ENCODE data around the gene DDX20.

DDX20 gene

GRCh38 chr1:111747947-111748346, 7.8 kb upstream of the DDX20 start:
- DNase-seq (ENCODE audit: low read depth, low spot score) = no peak

DNA sequence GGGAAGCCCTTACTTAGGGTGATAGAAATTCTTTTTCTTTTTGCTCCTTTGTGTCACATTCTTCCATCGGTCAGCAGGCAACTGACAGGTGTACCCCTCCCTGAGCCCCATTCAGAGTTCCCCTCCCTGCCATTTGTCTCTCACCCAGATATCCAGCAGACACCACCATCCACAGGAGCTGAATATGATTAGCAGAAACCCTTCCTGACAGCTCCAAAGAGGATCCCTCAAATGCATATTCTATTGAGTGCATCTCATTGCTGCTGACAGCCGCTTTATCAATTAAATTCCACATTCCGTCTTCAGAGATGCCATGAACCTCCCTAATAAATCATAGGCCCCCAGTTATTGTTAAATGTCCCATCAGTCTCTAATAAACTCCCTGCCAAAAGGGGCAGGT, 6.1 kb upstream of the DDX20 start:
- no peak for DNase-seq (ENCODE audit: low read depth, low spot score)

DNA sequence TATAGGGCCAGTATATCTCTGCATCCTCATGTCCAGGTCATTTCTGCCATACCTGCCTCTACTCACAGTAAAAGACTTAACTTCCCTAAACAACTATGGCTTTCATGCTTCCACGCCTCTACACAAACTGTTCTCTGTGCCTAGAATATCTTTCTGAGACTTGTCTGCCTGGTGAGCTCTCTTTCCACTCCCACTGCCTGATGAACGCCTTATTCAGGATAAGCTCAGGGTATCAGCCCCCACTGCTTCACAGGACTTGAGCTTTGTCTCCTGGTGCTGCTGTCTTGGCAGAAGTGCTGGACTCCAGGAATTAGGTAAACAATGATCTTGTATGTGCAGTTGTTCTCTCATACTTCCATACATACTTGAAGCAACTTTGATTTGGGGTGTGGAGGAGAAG, 4.8 kb upstream of the DDX20 start:
- DNase-seq (ENCODE audit: low read depth, low spot score) = no peak

- DNase-seq (ENCODE audit: low read depth, low spot score) = no peak
Observed at GRCh38 chr1:111751906-111752575, 3.7 kb upstream of the DDX20 start.

GRCh38 chr1:111754984-111755330, 744 bp upstream of the DDX20 start:
- no peak for DNase-seq (ENCODE audit: low read depth, low spot score)

DNA sequence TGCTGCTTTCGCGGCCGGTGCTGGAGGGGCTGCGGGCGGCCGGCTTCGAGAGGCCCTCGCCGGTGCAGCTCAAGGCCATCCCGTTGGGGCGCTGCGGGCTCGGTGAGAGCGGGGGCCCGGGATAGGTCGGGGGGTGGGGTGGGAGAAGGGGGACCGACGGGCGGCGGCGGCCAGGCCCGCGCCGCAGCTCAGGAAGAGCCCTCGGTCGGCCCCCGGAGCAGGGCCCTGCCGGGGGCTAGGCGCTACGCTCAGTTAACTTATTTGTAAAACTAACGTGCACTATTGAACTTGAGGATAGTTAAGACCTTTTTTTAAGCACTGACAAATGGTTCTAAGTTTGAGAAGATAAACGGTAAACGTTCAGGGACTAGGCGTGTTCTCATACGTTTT, 418 bp downstream of the DDX20 start:
- DNase-seq (ENCODE audit: low read depth, low spot score) = no peak

GRCh38 chr1:111758373-111758772, 2.7 kb downstream of the DDX20 start:
- no peak for DNase-seq (ENCODE audit: low read depth, low spot score)

GRCh38 chr1:111761717-111762116, 6.0 kb downstream of the DDX20 start:
- DNase-seq (ENCODE audit: low read depth, low spot score) = no peak

DNA sequence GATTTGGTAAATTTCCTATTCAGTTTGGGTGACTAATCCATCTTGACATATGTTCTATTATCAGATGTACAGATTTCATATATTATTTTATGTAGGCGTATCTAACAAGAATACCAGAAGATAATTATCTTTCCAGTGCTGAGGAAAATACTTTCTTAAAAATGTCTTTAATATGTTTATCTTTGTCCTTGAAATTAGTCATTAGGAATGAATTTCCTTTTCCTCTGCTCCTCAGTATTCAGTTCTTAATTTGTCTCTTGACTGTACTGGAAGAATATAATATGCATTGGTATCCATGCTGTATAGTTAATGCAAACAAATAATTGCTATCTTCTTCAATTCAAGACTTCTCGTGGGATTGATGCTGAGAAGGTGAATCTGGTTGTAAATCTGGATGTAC, 6.6 kb downstream of the DDX20 start:
- no peak for DNase-seq (ENCODE audit: low read depth, low spot score)

- DNase-seq (ENCODE audit: low read depth, low spot score) = no peak
Observed at GRCh38 chr1:111768023-111768422, 12.3 kb downstream of the DDX20 start.

DNA sequence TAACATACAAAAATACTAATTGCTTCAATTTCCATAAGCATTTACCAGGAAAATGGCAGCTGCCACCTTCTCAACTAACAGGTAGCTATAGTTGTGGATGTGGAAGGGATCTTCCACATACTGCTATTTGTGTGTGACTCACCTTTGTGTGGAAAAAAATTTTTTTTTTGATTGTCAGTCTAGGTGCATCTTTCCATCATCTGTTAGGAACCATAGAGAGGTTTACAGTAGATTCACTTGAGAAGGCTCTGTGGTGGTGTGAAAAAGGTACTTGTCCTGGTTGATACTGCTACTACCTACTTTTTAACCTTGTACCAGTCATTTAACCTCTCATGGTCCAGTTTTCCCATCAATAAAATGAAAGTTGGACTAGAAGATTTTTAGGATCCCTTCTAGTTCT, 12.9 kb downstream of the DDX20 start:
- DNase-seq (ENCODE audit: low read depth, low spot score) = no peak

DNA sequence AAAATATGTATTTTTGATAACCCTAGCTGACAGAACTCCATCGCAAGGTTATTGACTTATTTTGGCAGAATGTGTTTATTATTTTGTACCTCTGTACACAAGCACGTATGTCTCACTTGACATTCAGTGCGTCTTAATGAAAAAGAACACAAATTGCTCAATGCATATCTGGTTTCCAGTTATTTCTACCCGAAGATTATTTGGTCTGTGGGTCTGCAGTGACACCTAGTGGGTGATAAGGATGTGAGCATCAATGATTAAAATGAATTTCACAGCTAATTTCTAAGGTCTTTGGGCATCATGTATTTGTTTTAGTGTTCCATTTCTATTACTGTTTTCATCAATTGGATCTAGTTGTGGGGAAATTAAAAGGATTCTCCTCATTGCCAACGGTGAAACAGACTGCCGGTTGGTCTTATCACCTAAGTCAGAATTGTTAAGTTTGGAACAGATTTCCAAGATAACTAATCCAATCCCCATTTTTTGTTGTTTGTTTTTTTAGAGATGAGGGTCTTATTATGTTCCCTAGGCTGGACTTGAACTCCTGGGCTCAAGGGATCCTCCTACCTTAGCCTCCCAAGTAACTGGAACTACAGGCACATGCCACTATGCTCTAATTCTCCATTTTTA, 13.9 kb downstream of the DDX20 start:
- peak; percentile 39 for DNase-seq (ENCODE audit: low read depth, low spot score)

- DNase-seq (ENCODE audit: low read depth, low spot score) = no peak
Observed at GRCh38 chr1:111770916-111771315, 15.2 kb downstream of the DDX20 start.

- DNase-seq (ENCODE audit: low read depth, low spot score) = no peak
Observed at GRCh38 chr1:111775966-111776365, 20.3 kb downstream of the DDX20 start.

GRCh38 chr1:111776391-111776790, 20.7 kb downstream of the DDX20 start:
- DNase-seq (ENCODE audit: low read depth, low spot score) = no peak

DNA sequence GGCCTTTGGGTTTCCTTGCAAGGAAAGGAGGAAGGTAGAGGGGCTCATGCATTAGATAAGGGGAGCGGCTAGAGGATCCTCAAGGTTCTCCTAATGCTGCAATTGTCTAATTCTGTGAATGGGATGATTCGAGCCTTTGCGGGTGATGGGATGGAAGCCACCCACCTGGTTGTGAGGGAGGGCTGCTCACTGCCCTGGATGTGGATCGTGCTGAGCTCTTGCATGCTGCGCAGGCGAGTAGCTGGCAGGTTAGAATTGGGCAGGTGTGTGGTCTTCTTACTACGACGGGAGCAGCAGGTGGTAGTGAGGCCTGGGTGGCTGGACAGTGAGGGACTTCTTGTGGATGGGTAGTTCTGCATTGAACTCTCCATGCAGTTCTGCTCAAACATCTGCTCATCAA, 21.2 kb downstream of the DDX20 start:
- DNase-seq (ENCODE audit: low read depth, low spot score) = no peak

- no peak for DNase-seq (ENCODE audit: low read depth, low spot score)
Observed at GRCh38 chr1:111777301-111777700, 21.6 kb downstream of the DDX20 start.

- DNase-seq (ENCODE audit: low read depth, low spot score) = no peak
Observed at GRCh38 chr1:111778066-111778465, 22.4 kb downstream of the DDX20 start.

- no peak for DNase-seq (ENCODE audit: low read depth, low spot score)
Observed at GRCh38 chr1:111778541-111779051, 22.9 kb downstream of the DDX20 start.

GRCh38 chr1:111779546-111779945, 23.8 kb downstream of the DDX20 start:
- DNase-seq (ENCODE audit: low read depth, low spot score) = no peak

- DNase-seq (ENCODE audit: low read depth, low spot score) = no peak
Observed at GRCh38 chr1:111784273-111784901, 28.7 kb downstream of the DDX20 start.

- DNase-seq (ENCODE audit: low read depth, low spot score) = no peak
Observed at GRCh38 chr1:111786669-111787207, 31.0 kb downstream of the DDX20 start.

GRCh38 chr1:111789142-111789541, 33.4 kb downstream of the DDX20 start:
- no peak for DNase-seq (ENCODE audit: low read depth, low spot score)
